Daoy (cell line): Measurements from ENCODE around the gene CDC73. TPM values are rescaled to one million over a fixed set of nuclear protein-coding genes. Genes with fewer than 3 reads are reported as not detected.
"Not testable (repeated sequence)": the region's sequence is repeated elsewhere in the genome, so short reads cannot be mapped to it uniquely, and the experiment has no call there.

Source experiments
- DNase-seq: peaks from one replicate; pipeline ENCODE4 v3.0.0-alpha.2; 2015; ENCODE audit warnings: low read depth
- total RNA-seq: library from RNA; depleted of rRNA; stranded (reverse); fragments of >200 nt; shearing (Covaris generic); gene quantifications from 2 replicates; pipeline ENCODE4 v1.2.3, GENCODE V29; 2014; rRNA removed

The CDC73 gene
- total RNA-seq, 1 experiment from 2014 or later: 18.7 TPM

DNA sequence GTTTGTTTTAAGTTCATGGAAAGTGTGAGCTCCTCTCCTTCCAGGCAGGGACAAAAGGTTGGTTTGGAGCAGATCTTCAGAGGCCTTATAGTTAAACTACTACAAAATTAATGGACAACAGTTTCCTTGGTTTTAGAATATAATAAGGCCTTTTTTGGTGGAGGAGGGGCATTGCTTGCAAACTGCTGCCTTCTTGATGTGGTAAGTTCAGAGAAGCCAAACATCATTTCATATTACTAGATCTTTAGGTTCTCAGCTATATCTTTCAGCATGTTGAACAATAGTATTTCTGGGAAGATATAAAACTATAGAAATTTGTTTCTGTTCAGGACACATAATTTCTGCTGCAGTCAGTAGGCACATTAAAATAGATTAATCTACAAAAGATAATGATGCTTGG, 162.4 kb downstream of the CDC73 start:
- DNase-seq: no peak

DNA sequence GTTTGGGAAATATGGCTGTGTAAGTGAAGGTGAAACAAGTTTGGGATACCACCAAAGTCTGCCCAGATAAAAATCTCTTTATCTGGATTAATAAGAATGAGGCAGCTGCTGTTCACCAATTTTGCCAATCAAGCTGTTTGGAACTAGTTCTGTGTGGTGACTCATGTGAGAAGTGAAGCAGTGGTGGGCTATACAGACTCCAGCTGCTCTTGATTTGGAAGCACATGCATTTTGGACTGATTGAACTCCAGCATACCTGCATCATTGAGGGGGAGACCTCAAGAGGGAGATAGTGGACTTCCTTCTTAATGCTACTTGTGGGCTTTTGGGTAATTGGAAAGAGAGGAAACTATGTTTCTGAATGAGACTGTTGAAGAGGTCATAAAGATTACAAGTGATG, 163.8 kb downstream of the CDC73 start:
- DNase-seq: no peak

DNA sequence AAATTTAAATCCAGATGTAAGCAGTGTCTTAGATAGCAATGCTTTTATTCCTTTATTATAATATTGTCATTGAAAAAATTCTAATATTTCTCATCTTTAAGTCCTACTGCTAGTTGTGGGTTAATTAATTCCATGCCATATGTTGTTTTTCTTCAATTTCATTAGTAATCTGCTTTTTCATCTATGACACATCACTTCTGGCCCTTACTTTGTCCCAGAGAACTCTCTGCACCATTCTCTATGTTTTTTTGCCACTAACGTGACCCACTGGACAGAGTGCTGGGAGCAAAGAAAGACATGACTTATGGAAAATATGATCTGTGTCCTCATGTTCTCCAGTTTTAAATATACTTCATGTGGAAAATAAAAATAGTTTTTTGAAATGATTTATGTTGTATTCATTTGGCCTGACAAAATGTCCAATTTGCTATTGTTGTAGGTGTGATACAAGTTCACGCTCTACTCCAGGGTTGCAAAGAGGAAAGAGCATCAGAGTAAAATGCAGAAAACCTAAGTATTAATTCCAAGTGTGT, 166.8 kb downstream of the CDC73 start:
- DNase-seq: not testable (repeated sequence)

DNA sequence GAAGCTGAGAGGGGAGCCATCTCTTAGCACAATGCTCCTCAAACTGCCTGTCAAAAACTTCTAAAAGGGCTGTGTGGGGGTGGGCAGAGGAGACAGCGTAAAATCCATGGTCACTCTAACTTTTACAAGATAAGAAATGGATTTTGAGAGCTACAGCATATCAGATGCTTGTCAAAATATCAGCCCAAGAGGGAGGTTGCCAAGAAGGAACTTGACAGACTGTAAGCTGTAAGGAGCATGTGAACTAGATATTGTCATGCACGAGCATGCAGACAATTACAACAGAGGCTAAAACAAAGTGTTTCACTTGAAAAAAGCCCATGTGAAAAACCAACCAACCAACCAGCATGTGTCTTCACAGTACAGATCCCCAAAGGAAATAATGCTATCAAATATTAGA, 171.9 kb downstream of the CDC73 start:
- no peak for DNase-seq

DNA sequence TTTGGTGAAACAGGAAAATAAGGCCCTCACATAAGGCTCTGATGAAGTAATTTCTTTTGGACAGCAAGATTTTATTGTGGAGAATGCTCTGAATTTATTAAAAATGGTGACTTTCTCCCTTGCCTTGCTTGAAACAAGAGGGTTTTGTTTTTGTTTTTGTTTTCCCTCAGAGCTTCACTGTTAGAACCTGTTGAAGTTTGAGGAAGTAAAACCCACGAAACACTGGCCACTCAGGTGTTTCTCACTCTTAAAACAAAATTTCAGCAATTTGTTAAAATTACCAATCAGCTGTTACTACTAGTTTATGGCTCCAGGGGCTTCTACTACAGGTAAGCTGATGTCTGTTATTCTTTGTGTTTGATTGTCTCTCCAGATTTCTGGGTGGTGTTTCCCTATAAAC, 177.2 kb downstream of the CDC73 start:
- no peak for DNase-seq

DNA sequence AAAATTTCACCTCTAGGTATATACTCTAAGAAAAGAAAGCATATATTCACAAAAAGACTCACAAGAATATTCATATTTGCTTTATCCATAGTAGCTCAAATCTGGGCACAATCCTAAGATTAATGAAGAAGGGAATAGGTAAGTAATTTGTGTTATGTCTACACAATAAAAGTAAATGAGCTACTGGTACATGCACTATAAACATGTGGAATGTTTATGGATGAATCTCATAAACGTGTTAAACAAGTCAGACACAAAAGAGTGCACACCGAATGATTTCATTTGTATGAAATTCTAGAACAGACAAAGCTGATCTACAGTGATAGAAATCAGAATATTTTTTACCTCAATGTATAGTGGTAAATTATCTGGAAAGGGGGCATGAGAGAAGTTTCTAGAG, 179.9 kb downstream of the CDC73 start:
- no peak for DNase-seq

DNA sequence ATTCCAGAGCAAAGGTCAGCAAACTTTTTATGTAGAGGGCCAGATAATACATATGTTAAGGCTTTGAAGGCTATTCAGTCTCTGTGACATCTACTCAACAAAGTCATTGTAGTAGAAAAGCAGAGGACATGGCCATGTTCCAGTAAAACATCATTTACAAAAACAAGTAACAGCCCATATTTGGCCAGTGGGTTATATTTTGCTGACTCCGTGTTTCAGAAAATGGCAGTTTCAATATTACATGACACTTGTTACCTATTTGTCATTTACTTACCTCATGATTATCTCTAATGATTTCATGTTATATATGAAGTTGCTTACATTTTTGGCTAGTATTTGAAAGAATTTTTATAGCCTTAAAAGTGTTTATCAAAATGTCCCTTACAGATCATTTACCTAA, 182.0 kb downstream of the CDC73 start:
- DNase-seq: no peak

Other genes with a start within 250 kb of the CDC73 start
- gene UCHL5, start 62.7 kb upstream of the CDC73 start, total RNA-seq: 43.5 and 50.2 TPM in 2 replicates
- 74.5 and 85.1 TPM in 2 replicates for gene RO60, start 62.4 kb upstream of the CDC73 start, total RNA-seq
- 33.9 and 40.3 TPM in 2 replicates for gene GLRX2, start 16.6 kb upstream of the CDC73 start, total RNA-seq
- not detected in 2 replicates for gene B3GALT2, start 64.6 kb downstream of the CDC73 start, total RNA-seq